GM23338 (cell line): ENCODE data around the gene RAP2A.

Experiments used
- CREB1 ChIP-seq: fragments of 250-450 bp; sonication (Bioruptor Pico); IDR thresholded peaks from 2 replicates; pipeline ENCODE4 v1.5.0; 2020; ENCODE audit warnings: low read depth, mild to moderate bottlenecking, moderate library complexity
- EZH2 ChIP-seq: fragments of 200-600 bp; sonication (generic); IDR thresholded peaks from one replicate; pipeline ENCODE4 v1.8.0; 2017; ENCODE audit warnings: antibody characterized with exemption, mild to moderate bottlenecking, low read depth; ENCODE audit not compliant: unreplicated experiment
- EZH2phosphoT487 ChIP-seq: fragments of 200-600 bp; sonication (generic); IDR thresholded peaks from one replicate; pipeline ENCODE4 v1.8.1; 2018; ENCODE audit warnings: antibody characterized with exemption; ENCODE audit not compliant: unreplicated experiment
- JUNB ChIP-seq: IDR thresholded peaks from one replicate; pipeline ENCODE4 v1.6.1; 2016; ENCODE audit warnings: antibody characterized with exemption; ENCODE audit not compliant: unreplicated experiment
- POLR2AphosphoS5 ChIP-seq: IDR thresholded peaks from 2 replicates; pipeline ENCODE4 v1.6.1; 2016; ENCODE audit warnings: antibody characterized with exemption, low read depth
- TF ChIP-seq, protein P1 (sequence below), 2 experiments: fragments of 200-600 bp in 1 of 2; sonication (generic) in 1 of 2; conservative IDR thresholded peaks; 2 replicates each; pipeline versions ENCODE4 v1.5.1 to v1.6.1; 2016 to 2017; ENCODE audit warnings: antibody characterized with exemption in 2 of 2, low read depth in 2 of 2, mild to moderate bottlenecking in 2 of 2, moderate library complexity in 1 of 2
- TF ChIP-seq, protein P2 (sequence below): IDR thresholded peaks from 2 replicates; pipeline ENCODE4 v1.6.1; 2016; ENCODE audit warnings: antibody characterized with exemption
- TF ChIP-seq, protein P3 (sequence below): IDR thresholded peaks from one replicate; pipeline ENCODE4 v1.6.1; 2018; ENCODE audit warnings: antibody characterized with exemption; ENCODE audit not compliant: unreplicated experiment

DNA sequence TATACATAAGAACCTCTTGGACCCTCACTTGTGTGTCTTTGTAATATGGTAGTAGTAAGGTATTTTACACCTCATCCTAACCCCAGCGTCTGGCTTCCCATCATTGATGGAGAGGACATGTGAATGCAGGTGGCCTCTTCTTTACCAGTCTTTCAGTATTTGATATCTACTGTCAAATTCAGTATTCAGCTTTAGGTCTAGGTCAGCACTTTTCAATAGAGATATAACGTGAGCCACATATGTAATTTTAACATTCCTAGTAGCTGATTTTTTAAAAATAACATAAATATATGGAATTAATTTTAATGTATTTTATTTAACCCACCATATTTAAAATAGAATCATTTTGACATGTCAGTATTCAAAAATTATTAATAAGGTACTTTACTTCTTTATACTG, 2.9 kb downstream of the RAP2A start:
- TF ChIP-seq, protein P1, sequence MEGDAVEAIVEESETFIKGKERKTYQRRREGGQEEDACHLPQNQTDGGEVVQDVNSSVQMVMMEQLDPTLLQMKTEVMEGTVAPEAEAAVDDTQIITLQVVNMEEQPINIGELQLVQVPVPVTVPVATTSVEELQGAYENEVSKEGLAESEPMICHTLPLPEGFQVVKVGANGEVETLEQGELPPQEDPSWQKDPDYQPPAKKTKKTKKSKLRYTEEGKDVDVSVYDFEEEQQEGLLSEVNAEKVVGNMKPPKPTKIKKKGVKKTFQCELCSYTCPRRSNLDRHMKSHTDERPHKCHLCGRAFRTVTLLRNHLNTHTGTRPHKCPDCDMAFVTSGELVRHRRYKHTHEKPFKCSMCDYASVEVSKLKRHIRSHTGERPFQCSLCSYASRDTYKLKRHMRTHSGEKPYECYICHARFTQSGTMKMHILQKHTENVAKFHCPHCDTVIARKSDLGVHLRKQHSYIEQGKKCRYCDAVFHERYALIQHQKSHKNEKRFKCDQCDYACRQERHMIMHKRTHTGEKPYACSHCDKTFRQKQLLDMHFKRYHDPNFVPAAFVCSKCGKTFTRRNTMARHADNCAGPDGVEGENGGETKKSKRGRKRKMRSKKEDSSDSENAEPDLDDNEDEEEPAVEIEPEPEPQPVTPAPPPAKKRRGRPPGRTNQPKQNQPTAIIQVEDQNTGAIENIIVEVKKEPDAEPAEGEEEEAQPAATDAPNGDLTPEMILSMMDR (conservative IDR thresholded peaks at IDR 0.05; ENCODE audit: low read depth in 2 of 2) = no peak
- TF ChIP-seq POLR2AphosphoS5 (no peak), JUNB (no peak), EZH2 (no peak), EZH2phosphoT487 (no peak), CREB1 (no peak)
- TF ChIP-seq, protein P2, sequence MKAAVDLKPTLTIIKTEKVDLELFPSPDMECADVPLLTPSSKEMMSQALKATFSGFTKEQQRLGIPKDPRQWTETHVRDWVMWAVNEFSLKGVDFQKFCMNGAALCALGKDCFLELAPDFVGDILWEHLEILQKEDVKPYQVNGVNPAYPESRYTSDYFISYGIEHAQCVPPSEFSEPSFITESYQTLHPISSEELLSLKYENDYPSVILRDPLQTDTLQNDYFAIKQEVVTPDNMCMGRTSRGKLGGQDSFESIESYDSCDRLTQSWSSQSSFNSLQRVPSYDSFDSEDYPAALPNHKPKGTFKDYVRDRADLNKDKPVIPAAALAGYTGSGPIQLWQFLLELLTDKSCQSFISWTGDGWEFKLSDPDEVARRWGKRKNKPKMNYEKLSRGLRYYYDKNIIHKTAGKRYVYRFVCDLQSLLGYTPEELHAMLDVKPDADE = no peak
- TF ChIP-seq, protein P3, sequence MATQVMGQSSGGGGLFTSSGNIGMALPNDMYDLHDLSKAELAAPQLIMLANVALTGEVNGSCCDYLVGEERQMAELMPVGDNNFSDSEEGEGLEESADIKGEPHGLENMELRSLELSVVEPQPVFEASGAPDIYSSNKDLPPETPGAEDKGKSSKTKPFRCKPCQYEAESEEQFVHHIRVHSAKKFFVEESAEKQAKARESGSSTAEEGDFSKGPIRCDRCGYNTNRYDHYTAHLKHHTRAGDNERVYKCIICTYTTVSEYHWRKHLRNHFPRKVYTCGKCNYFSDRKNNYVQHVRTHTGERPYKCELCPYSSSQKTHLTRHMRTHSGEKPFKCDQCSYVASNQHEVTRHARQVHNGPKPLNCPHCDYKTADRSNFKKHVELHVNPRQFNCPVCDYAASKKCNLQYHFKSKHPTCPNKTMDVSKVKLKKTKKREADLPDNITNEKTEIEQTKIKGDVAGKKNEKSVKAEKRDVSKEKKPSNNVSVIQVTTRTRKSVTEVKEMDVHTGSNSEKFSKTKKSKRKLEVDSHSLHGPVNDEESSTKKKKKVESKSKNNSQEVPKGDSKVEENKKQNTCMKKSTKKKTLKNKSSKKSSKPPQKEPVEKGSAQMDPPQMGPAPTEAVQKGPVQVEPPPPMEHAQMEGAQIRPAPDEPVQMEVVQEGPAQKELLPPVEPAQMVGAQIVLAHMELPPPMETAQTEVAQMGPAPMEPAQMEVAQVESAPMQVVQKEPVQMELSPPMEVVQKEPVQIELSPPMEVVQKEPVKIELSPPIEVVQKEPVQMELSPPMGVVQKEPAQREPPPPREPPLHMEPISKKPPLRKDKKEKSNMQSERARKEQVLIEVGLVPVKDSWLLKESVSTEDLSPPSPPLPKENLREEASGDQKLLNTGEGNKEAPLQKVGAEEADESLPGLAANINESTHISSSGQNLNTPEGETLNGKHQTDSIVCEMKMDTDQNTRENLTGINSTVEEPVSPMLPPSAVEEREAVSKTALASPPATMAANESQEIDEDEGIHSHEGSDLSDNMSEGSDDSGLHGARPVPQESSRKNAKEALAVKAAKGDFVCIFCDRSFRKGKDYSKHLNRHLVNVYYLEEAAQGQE = no peak
